Adrenal gland (tissue), 5 donors: ENCODE results near the gene EPB41L4B.

Experiments used
- CTCF ChIP-seq, 6 experiments: fragments of 450-650 bp in 4 of 6; fragments of 200-600 bp in 2 of 6; sonication (generic) in 1 of 6; IDR thresholded peaks; 1 replicate in 5 of 6; 2 replicates in 1 of 6; pipeline versions ENCODE4 v1.5.1 to v1.8.0; 2016 to 2021; ENCODE audit warnings: antibody characterized with exemption in 6 of 6, mild to moderate bottlenecking in 2 of 6, moderate library complexity in 1 of 6
- POLR2A ChIP-seq, 2 donors: fragments of 450-650 bp; IDR thresholded peaks; one replicate each; pipeline ENCODE4 v1.6.1; 2017; ENCODE audit warnings: antibody characterized with exemption in 2 of 2, mild to moderate bottlenecking in 2 of 2, moderate library complexity in 1 of 2
- donor health status: DM: no; HTN: no; CAD: no.

DNA sequence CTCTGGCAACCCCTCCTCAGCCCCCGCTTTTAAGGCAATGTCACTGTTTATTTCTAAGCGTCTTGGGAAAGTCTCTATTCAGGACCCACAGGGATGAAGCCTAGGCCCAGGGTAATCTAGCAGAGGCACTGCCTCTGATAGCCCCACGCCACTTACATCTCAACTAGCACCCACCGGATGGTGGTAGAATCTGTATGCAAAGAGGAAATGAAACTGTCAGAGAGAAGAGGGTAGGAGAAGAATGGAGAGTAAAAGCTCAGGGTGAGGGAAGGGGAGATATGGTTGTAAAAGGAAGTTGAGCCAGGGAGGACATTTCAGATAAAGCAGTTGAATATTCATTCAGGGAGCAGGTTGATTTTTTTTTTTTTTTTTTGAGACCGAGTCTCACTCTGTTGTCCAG lies 156.8 kb downstream of the EPB41L4B start:
- TF ChIP-seq CTCF (IDR thresholded peaks at IDR 0.05) (no peak), POLR2A (IDR thresholded peaks at IDR 0.05) (no peak)
